Retinal pigment epithelial cell (primary cell): ENCODE results near the gene CCDC12.

Source experiments
- DNase-seq: peaks from one replicate; pipeline ENCODE4 v3.0.0-alpha.2; 2010; ENCODE audit warnings: low read depth
- H3K4me3 ChIP-seq: 2 replicates; pipeline ENCODE4 v1.5.1; 2011; ENCODE audit warnings: mild to moderate bottlenecking, low read length, control low read depth, moderate library complexity
- TF ChIP-seq, protein P1 (sequence below): conservative IDR thresholded peaks from 2 replicates; pipeline ENCODE4 v1.5.1; 2011; ENCODE audit warnings: low read depth, low read length, control low read depth, inconsistent platforms

Gene CCDC12

DNA sequence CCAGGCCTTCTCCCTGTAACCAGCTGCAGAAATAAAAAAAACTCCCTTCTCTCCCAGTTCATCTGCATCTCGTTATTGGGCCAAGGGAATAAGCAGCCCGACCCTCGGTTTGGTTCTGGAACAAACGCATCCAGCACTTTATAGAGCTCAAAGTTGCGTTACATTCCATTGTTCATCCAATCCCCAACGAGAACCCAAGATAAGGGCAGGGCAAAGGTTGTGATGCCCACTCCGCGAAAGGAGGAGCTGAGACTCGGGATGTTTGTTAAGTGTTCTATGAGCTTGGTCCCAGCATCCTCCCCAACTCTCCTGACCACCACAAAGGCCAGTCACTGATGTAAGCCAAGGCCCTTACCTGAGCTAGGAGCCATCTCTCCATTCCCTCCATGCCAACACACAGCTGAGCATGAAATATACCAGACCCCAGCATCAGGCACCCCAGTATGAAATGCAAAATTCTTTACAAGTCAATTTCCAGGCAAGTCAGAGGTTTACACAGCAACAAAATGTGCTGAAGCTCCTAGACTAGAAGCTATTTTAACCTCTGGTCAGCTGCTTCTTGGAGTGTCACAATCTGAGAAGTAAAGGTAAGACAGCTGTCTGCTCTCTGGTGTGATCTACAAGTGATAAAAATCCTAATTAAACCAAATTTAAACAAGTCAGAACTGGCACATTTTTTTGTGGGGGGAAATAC is 17.9 kb downstream of the CCDC12 start:
- no peak overlapping the region for H3K4me3 ChIP-seq
- TF ChIP-seq, protein P1, sequence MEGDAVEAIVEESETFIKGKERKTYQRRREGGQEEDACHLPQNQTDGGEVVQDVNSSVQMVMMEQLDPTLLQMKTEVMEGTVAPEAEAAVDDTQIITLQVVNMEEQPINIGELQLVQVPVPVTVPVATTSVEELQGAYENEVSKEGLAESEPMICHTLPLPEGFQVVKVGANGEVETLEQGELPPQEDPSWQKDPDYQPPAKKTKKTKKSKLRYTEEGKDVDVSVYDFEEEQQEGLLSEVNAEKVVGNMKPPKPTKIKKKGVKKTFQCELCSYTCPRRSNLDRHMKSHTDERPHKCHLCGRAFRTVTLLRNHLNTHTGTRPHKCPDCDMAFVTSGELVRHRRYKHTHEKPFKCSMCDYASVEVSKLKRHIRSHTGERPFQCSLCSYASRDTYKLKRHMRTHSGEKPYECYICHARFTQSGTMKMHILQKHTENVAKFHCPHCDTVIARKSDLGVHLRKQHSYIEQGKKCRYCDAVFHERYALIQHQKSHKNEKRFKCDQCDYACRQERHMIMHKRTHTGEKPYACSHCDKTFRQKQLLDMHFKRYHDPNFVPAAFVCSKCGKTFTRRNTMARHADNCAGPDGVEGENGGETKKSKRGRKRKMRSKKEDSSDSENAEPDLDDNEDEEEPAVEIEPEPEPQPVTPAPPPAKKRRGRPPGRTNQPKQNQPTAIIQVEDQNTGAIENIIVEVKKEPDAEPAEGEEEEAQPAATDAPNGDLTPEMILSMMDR, result no peak
- no peak for DNase-seq

DNA sequence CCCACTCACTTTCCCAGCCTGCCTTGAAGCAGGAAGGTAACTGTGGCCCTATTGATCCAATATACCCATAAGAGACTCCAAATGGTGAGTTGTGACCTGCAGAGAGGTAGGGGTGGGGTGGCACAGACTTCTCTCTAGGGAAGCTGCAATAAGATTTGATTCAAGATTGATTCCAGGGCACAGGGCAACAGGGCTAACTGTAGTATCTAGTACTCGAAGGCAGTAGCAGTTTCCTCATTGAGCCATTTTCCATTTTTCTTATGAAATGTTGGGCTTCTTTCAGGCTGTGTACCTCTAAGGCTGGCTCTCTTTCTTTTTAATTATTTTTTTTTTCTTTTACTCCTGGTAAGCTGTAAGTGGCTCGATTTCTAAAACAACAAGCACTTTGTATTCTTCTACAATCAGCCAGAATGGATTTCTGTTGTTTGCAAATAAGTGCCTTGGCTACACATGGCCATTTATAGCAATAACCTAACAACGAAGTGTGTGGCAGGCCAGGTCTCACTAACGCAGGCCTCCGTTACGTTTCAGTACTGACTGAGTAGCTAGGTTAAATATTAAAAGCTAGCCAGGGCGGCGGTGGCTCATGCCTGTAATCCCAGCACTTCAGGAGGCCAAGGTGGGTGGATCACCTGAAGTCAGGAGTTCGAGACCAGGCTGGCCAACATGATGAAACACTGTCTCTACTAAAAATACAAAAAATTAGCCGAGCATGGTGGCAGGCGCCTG is 19.3 kb downstream of the CCDC12 start:
- DNase-seq, result no peak
- H3K4me3 ChIP-seq, result no peak overlapping the region
- TF ChIP-seq, protein P1, result no peak

DNA sequence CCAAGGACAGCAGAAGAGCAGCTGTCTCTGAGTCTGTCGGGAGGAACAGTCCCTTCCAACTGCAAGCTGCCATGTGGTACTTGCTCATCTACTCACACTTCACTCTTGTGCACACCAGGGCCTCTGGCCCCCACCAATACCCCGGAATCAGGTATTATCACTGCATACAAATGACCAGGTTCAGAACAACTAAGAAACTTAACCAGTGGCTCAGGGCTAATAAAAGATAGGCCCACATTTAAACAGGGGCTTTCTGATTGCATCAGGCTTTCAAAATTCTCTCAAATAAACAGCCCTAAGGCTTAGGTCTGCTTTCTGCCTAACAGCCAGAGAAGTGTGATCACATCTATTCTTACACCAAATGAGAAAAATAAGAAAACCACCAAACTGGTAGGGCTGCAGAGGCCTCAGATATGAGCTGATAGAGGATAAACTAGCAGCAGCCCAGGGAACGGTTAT is 20.7 kb downstream of the CCDC12 start:
- TF ChIP-seq, protein P1, result no peak
- no peak for DNase-seq
- no peak overlapping the region for H3K4me3 ChIP-seq

DNA sequence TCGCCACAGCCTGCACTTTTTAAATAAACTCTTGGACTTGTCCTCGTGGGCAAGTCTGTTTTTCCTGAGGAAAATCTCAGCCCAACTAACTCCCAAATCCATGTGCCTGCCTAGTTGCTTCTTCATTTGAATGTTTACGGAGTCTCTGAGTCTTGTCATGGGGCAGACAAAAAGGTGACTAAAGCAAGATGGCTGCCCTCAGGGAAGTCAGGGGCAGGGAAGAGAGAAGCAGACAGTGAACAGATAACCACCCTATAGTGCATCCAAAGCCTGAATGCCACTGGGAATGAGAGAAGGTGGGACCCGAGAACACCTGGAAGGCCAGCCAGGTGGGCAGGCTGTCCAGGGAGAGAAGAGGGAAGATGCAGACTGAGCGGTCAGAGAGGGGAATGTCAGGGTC is 21.4 kb downstream of the CCDC12 start:
- TF ChIP-seq, protein P1, result no peak
- H3K4me3 ChIP-seq, result no peak overlapping the region
- DNase-seq, result no peak

DNA sequence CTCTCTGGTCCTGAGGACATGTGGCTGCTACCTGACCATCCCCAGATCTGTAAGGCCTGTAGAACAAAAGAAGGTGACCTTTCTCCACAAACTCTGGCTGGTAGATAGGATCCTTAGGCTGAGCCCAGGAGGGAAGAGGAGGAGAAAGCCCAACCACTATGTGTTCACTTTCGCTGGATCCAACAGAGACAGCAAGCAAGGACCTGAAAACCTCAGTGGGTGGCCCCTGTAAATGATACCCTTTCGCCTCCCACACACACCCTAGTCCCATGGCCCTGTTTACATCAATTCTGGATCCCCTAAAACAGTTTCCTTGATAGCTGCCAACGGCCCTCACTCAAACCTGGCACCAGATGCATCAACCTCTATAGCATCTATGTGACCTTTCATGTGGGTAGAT is 22.4 kb downstream of the CCDC12 start:
- H3K4me3 ChIP-seq, result no peak overlapping the region
- no peak for DNase-seq
- TF ChIP-seq, protein P1, result no peak

DNA sequence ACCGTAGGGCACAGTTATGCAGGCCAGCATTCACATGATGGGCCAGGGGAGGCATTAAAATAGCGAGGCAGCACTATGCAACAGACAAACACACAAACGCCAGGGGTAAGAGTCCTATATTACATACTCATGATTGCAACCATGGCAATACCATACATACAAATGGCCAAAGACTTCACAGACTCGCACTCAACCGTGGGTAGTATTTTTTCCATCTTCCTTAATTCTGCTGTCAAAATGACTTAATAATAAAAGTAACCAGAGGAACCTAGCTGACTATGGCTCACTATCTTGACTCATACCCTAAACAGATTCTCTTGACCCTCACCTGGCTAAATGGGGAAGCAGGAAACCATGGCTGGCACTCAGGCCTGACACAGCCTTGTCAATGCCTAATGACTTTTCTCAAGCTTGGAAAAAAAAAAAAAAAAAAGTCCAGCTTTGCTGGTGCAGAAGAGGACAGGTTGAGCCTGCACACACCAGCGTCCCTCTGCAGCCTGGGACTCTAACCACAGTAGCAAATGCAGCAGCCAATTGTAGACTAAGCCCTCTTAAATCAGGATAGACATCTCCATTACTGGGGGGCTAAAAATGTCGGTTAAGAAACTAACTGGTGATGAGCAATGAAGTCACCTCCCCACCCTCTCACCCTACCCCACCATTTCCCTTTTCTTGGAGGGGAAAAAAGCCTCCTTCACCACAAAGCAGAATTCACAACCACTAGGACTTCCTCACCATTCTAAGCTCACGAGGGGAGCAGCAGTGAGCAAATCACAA is 23.1 kb downstream of the CCDC12 start:
- no peak for DNase-seq
- TF ChIP-seq, protein P1, result no peak
- no peak overlapping the region for H3K4me3 ChIP-seq
